ENCODE data around the gene GCN1.
"Not testable (repeated sequence)": the region's sequence is repeated elsewhere in the genome, so short reads cannot be mapped to it uniquely, and the experiment has no call there.

The GCN1 gene

DNA sequence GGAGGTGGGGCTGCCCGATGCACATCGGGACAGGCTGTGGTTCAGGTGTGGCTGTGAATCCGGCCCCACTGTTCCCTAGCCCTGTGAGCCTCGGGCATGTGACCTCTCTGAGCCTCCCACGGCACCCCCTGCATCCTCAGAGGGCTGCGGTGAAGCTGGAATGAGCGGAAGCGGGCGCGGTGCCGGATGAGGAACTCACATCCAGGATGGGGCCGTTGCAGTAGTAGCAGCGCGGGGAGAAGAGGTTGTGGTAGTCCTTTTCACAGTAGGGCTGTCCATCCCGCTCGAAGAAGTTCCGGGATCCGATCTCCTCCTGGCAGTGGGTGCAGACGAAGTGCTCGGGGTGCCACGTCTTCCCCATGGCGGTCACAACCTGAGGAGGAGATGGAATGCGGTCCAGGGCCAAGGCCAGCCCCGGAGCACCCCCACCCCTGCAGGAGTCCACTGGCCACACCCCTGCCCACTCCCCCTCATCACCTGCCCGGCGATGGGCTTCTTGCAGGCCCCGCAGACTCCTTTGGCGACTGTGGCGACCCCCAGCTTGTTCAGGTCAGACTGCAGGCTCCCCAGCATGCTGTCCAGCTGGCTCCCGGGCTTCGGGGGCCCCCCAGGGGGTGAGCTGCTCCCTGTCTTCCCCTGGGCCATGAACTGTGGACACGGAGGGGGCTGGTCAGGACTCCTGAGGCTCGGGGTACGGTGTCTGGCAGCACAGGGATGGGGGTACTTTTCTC is 20.3 kb upstream of the GCN1 start:
- no peak for FAIRE-seq
- no peak for TF ChIP-seq POLR2A (IDR thresholded peaks at IDR 0.05; ENCODE audit: low read depth, low read length)
- DNase-seq (ENCODE audit: insufficient read length, low spot score), result no peak

DNA sequence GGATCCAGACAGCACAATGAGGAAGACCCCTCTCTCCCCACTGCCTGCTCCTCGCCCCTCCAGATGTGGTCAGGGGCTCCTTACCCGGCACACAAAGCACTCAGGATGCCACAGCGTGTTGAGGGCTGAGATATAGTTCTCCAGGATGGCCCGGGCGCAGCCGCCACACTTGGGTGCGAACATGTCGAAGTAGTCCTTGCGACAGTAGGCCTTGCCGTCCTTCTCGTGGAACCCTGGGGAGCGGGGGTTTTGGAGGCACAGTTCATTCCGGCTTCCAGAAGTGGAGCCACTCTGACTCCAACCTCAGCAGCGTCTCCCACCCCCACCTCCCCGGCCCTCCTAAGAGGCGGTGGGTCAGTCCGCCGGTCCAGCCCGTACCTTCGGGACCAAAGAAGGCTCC is 19.2 kb upstream of the GCN1 start:
- no peak for DNase-seq (ENCODE audit: insufficient read length, low spot score)
- no peak for TF ChIP-seq POLR2A (IDR thresholded peaks at IDR 0.05; ENCODE audit: low read depth, low read length)
- FAIRE-seq, result no peak

DNA sequence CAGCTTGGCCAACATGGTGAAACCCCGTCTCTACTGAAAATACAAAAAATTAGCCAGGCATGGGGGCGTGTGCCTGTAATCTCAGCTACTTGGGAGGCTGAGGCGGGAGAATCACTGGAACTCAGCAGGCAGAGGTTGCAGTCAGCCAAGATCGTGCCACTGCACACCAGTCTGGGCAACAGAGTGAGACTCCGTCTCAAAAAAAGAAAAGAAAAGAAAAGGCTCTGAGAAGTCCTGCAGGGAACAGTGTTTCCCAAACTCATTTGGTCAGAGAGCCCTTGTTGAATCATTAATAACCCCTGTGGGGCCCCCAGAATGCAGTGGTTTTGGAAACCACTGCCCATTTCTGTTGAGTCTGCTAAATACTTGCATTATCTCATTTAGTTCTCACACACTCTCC is 18.7 kb upstream of the GCN1 start:
- not testable (repeated sequence) for DNase-seq (ENCODE audit: insufficient read length, low spot score); FAIRE-seq

DNA sequence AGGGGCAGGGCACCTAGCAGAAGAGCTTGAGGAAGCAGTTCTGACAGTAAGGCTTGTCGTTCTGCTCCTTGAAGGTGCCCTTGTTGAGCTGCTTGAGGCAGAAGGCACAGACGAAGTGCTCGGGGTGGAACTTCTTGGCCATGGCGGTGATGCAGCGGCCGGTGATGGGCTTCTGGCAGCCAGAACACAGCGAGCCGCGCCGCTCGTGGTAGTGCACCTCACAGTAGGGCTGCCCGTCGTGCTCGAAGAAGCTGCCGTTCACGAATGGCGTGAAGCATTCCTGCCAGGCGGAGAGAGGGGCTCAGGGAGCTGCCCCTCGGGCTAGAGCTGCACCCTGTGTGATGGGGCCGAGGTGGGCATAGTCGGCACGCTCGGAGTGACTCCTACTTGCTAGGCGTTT is 17.8 kb upstream of the GCN1 start:
- no peak for DNase-seq (ENCODE audit: insufficient read length, low spot score)
- TF ChIP-seq POLR2A (IDR thresholded peaks at IDR 0.05; ENCODE audit: low read depth, low read length), result no peak
- no peak for FAIRE-seq

DNA sequence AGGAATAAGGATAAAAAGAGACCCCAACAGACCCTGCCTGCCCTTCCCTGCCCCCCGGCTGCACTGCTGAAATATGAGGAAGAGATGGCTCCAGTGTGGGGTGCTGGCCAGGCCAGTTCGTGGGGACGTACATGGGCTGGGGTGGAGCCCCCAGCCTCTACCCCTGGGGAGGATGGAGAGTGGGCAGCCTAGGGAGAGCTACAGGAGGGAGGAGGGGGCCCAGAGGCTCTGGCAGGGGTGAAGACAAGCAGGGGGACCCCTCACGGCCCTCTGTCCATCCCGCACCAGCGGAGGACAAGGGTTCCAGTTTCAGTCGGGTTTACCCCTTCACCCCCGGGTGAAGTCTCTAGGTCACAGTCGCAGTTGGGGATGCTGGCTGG is 17.4 kb upstream of the GCN1 start:
- DNase-seq (ENCODE audit: insufficient read length, low spot score), result no peak
- no peak for TF ChIP-seq POLR2A (IDR thresholded peaks at IDR 0.05; ENCODE audit: low read depth, low read length)
- FAIRE-seq, result no peak

DNA sequence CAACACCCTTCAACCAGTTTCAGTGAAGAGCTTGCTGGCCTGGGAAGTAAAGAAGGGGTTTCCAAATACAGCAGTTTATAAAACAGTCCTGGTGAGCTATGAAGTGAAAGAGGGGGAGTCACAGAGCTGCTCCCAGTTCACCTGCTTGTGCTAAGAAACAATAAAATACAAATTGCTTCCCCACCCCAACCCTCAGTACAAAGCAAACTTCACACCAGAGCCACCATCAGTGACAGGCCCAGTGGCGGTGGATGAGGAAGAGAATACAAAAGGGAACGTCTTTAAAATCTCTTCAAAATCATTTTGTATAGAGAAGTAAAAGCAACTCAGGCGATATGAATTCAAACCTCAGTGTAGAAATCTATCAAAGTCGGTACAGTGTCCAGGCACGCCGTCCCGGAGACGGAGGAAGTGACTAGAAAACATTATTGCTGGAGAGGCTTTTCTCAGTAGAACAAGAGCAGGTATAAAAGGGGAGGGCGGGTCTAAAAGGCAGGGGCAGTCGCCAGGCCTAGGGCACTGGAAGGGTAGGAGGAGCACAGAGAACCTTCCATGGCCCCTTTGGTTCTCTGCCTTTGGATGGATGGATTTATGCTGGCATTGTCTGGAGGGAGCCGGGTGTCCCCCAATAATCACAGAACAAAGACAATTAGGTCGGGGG is 16.9 kb upstream of the GCN1 start:
- FAIRE-seq, result no peak

GRCh38 chr12:120209851-120210250 is 15.3 kb upstream of the GCN1 start:
- no peak for TF ChIP-seq POLR2A (IDR thresholded peaks at IDR 0.05; ENCODE audit: low read depth, low read length)
- no peak for DNase-seq (ENCODE audit: insufficient read length, low spot score)
- no peak for FAIRE-seq

More for the DNA sequence above, 16.9 kb upstream of the GCN1 start:
- no peak for TF ChIP-seq POLR2A (IDR thresholded peaks at IDR 0.05; ENCODE audit: low read depth, low read length)
- DNase-seq (ENCODE audit: insufficient read length, low spot score), result no peak

DNA sequence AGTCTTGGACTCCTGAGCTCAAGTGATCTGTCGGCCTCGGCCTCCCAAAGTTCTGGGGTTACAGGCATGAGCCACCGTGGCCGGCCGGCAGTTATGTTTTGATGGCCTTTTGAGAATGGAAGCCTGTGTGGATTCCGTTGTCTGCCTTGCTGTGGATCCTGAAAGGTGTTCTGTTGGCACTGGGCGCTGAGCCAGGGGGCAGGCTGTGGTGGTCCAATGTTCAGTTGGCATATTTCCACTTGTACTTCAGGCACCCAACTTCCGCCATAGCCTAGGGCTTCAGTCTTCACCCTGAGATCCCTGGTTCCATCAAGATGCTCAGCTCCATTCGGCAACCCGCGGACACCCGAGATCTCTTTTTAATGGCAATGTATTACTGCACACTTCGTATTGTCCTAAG is 12.7 kb upstream of the GCN1 start:
- DNase-seq (ENCODE audit: insufficient read length, low spot score), result no peak
- no peak for TF ChIP-seq POLR2A (IDR thresholded peaks at IDR 0.05; ENCODE audit: low read depth, low read length)
- no peak for FAIRE-seq

- not testable (repeated sequence) for FAIRE-seq
These were observed 12.3 kb upstream of the GCN1 start for GRCh38 chr12:120206781-120207180.

GRCh38 chr12:120206228-120206627 is 11.7 kb upstream of the GCN1 start:
- no peak for FAIRE-seq
- no peak for DNase-seq (ENCODE audit: insufficient read length, low spot score)
- TF ChIP-seq POLR2A (IDR thresholded peaks at IDR 0.05; ENCODE audit: low read depth, low read length), result no peak

More at GRCh38 chr12:120206781-120207180, 12.3 kb upstream of the GCN1 start:
- not testable (repeated sequence) for DNase-seq (ENCODE audit: insufficient read length, low spot score)

DNA sequence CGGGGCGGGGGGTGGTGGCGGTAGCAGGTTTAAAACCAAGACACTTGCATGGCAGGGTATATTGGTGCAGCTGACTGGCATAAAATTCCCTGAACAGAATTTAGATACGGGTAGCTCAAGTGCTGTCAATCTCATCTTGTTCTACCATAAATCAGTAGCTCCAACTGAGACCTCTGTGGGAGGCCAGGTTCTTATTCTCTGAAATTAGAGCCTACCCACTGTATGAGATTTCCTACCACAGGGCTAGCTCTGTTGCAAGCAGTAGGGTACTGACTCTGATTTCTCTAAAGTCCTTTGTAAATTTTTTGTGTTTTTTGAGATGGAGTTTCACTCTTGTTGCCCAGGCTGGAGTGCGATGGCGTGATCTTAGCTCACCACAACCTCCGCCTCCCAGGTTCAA is 9.7 kb upstream of the GCN1 start:
- DNase-seq (ENCODE audit: insufficient read length, low spot score) (no peak), FAIRE-seq (no peak)
- no peak for TF ChIP-seq POLR2A (IDR thresholded peaks at IDR 0.05; ENCODE audit: low read depth, low read length)

DNA sequence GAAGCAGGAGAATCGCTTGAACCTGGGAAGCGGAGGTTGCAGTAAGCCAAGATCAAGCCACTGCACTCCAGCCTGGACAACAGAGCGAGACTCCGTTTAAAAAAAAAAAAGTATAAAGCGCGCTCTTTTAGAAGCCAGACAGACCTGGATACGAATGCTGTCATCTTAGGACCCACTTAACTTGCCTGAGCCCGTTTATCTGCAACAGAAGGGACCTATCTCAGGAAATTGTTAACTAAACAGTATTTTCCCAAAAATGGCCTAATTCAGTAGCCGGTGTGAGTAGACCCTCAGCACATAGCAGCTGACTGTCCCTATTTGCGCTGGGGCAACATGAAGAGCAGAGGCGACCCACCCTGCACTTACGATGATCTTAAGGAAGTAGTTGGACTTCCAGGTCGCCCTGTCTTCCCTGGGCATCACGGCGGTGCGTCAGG is 5.9 kb upstream of the GCN1 start:
- FAIRE-seq (no peak), DNase-seq (ENCODE audit: insufficient read length, low spot score) (no peak)
- no peak for TF ChIP-seq POLR2A (IDR thresholded peaks at IDR 0.05; ENCODE audit: low read depth, low read length)

DNA sequence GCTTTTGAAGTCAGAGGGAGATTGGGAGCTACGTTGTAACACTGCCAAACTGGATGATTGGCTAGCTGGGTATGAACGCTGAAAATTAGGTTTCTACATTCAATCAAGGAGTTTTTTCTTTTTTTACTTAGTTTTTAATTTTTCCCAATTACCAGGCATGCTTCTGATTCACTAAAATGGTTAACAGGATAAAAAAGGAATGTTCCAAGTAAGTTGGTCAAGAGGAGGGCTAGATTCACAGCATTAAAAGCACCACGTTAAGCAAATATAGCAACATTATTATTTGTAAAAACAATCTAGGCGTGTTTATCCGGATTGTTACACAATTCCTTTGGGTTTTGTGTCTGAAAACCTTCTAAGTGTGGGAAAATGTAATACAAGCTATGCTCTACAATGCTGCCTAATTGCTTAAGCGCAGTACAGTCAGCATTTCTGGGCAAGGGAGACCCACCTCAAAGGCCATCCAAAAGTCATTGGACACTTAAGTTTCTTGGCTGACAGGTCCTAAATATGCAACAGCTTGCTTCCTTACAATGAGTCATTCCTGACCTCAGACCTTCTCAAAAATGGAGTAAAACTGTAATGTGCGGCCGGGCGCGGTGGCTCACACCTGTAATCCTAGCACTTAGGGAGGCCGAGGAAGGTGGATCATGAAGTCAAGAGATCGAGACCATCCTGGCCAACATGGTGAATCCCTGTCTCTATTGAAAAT is 5.2 kb upstream of the GCN1 start:
- TF ChIP-seq POLR2A (IDR thresholded peaks at IDR 0.05; ENCODE audit: low read depth, low read length), result no peak
- DNase-seq (ENCODE audit: insufficient read length, low spot score) (no peak), FAIRE-seq (no peak)

DNA sequence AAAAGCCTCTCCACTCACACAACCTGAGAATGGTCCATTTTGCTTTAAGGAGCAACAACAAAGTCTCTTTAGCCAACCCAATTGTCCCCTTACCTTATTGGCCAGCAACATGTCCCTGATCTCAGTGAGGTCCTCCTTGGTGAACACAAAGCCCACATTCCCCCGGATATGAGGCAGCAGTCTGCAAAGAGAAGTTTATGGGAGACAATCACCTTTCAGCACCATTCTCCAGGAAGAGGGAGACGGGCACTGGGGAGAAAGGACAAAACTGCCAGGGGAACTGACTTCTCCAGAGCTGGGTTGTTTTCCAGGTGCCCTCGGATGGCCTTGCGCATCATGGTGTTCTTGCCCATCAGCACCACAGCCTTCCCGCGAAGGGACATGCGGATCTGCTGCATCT is 4.5 kb upstream of the GCN1 start:
- no peak for TF ChIP-seq POLR2A (IDR thresholded peaks at IDR 0.05; ENCODE audit: low read depth, low read length)
- FAIRE-seq (no peak), DNase-seq (ENCODE audit: insufficient read length, low spot score) (no peak)

DNA sequence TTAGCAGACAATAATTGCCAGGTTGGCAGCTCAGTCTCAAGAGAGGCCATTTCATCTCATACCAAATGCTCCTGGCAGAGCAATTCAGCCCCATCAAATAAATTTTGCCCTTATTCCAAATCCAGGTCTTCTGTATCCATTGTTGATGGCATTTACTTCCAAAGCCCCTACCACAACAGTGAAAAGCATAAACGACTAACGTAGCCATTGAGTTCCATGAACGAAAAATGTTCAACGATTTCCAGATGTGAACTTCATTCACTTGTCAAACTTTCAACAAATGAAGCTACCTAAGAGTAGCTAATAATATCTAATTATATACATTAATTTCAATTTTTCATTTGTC is 3.0 kb upstream of the GCN1 start:
- no peak for TF ChIP-seq POLR2A (IDR thresholded peaks at IDR 0.05; ENCODE audit: low read depth, low read length)
- DNase-seq (ENCODE audit: insufficient read length, low spot score) (no peak), FAIRE-seq (no peak)

DNA sequence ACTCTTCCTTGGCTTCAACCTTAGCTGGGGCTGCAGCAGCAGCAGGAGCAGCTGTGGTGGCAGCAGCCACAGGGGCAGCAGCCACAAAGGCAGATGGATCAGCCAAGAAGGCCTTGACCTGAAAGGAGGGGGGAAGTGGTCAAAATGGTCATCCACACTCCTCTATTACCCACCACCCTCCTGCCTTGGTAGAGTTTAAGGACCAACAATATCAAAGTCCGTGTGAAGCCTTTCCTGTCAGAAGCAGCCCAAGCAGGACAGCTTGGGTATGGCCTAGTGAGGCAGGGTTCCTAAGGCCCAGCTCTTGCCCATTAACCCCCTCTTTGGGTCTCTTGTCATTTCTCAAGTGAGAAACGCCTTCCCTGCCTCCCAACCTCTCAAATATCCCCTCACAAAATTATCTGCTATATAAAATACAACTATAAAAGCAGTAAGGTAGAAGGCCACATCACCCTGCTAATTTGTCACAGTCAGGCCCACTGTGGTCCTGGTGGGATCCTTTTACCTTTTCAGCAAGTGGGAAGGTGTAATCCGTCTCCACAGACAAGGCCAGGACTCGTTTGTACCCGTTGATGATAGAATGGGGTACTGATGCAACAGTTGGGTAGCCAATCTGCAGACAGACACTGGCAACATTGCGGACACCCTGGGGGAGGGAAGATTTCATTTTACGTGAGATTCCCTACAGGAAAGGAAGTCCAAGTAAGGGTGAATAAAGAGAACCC is 2.5 kb upstream of the GCN1 start:
- FAIRE-seq; DNase-seq (ENCODE audit: insufficient read length, low spot score): not testable (repeated sequence)
